Activated B cell treated with CpG ODN at 0.5 μM for 24 hours (primary cell): ENCODE results near the gene S1PR5. TPM values are rescaled to one million over a fixed set of nuclear protein-coding genes. Genes with fewer than 3 reads are reported as not detected.
A peak's percentile ranks its signal among the peaks of the same experiment; 100 is the strongest.

Experiments used
- ATAC-seq: fragments of 200-7000 bp; cut with Tn5 transposase; one replicate; pipeline ENCODE4 v1.10.0; 2021; ENCODE audit warnings: low read depth, mild to moderate bottlenecking, moderate library complexity
- CTCF ChIA-PET: fragments of 350-600 bp; sonication (Branson Sonifier 250); formaldehyde crosslinking; loops from one replicate; lab custom pipeline; 2021; ENCODE audit warnings: antibody characterized with exemption; lab: Charles Lee
- POLR2A ChIA-PET: fragments of 350-600 bp; sonication (Branson Sonifier 250); formaldehyde crosslinking; loops from one replicate; lab custom pipeline; 2021; ENCODE audit warnings: antibody characterized with exemption; lab: Charles Lee
- DNase-seq: peaks from one replicate; pipeline ENCODE4 v3.0.0; 2022
- H3K27ac Mint-ChIP-seq: one replicate; pipeline ENCODE4 v1.8.0; 2020; ENCODE audit warnings: mixed read lengths
- H3K27me3 Mint-ChIP-seq: one replicate; pipeline ENCODE4 v1.8.0; 2021; ENCODE audit warnings: mixed read lengths
- H3K36me3 Mint-ChIP-seq: one replicate; pipeline ENCODE4 v1.8.0; 2021; ENCODE audit warnings: low read depth, mixed read lengths
- H3K4me1 Mint-ChIP-seq: one replicate; pipeline ENCODE4 v1.8.0; 2021; ENCODE audit warnings: mixed read lengths
- H3K4me3 Mint-ChIP-seq: one replicate; pipeline ENCODE4 v1.8.0; 2020; ENCODE audit warnings: mild to moderate bottlenecking, mixed read lengths
- H3K9me3 Mint-ChIP-seq: one replicate; pipeline ENCODE4 v1.8.0; 2020; ENCODE audit warnings: mixed read lengths
- intact Hi-C: fragments of 100-400 bp; cut with micrococcal nuclease; formaldehyde crosslinking; loops from one replicate; pipeline ENCODE4 v1.15.1; 2024
- total RNA-seq: library from RNA; stranded (reverse); gene quantifications from 2 replicates; pipeline ENCODE4 v1.2.3, GENCODE V29; 2022
- TF ChIP-seq, protein P1 (sequence below): fragments of 200-600 bp; IDR thresholded peaks from one replicate; pipeline ENCODE4 v1.8.0; 2022; ENCODE audit warnings: antibody characterized with exemption, mild to moderate bottlenecking

Gene S1PR5
- total RNA-seq, 1 donor from 2014 or later: not detected

DNA sequence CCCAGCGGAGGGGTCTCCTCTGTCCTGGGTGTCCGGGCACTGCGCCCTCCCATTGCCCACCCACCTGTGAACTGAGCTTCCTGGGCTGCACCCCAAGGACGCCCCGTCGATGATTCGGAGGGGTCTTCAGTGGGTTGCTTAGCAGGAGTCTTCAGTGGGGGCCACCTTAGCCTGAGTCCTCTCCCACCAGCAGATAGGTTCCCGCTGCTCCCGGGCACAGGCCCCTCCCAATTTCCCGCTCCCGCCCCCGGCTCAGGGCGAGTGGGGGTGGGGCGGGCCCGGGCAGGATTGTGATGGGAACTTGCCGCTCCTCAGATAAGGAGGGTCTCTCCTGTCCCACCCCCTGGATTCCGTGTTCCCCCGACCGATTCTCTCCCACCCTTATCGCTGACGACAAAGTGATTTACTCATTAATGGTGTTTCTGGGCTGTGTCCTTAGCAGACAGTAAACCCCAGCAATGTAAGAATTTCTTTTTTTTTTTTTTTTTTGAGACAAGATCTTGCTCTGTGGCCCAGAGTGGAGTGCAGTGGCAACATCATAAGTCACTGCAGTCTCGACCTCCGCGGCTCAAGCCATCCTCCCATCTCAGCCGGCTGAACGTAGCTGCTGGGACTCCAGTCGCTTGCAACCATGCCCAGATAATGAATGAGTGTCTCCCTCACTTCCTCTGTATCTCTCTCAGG, 655 bp upstream of the S1PR5 start:
- CTCF ChIA-PET: no interaction called here
- Mint-ChIP-seq H3K4me1 (peaks cover 33% of the 10 kb centered on the region), H3K27ac (no peak overlapping the region), H3K4me3 (peak overlapping the region; percentile 28), H3K36me3 (no peaks in the 10 kb centered on the region), H3K9me3 (no peaks in the 10 kb centered on the region), H3K27me3 (peaks cover 50% of the 10 kb centered on the region)
- intact Hi-C loops: no loop called here
- TF ChIP-seq, protein P1, sequence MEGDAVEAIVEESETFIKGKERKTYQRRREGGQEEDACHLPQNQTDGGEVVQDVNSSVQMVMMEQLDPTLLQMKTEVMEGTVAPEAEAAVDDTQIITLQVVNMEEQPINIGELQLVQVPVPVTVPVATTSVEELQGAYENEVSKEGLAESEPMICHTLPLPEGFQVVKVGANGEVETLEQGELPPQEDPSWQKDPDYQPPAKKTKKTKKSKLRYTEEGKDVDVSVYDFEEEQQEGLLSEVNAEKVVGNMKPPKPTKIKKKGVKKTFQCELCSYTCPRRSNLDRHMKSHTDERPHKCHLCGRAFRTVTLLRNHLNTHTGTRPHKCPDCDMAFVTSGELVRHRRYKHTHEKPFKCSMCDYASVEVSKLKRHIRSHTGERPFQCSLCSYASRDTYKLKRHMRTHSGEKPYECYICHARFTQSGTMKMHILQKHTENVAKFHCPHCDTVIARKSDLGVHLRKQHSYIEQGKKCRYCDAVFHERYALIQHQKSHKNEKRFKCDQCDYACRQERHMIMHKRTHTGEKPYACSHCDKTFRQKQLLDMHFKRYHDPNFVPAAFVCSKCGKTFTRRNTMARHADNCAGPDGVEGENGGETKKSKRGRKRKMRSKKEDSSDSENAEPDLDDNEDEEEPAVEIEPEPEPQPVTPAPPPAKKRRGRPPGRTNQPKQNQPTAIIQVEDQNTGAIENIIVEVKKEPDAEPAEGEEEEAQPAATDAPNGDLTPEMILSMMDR: no peak
- peak; percentile 21 for DNase-seq
- ATAC-seq: peak; percentile 34
- POLR2A ChIA-PET: interaction anchor here (0.6 kb wide), 1 partner anchor 93 kb away, joined by 10 read pairs; no protein-coding TSS in a partner anchor

GRCh38 chr19:10516671-10517286, 468 bp downstream of the S1PR5 start:
- DNase-seq: no peak
- peaks cover 50% of the 10 kb centered on the region for H3K27me3 Mint-ChIP-seq

GRCh38 chr19:10516064-10516385, 1.2 kb downstream of the S1PR5 start:
- TF ChIP-seq, protein P1: no peak
- ATAC-seq: no peak
- H3K27me3 Mint-ChIP-seq: peaks cover 50% of the 10 kb centered on the region
- intact Hi-C loops: no loop called here
- H3K4me3 Mint-ChIP-seq: no peak overlapping the region
- H3K36me3 Mint-ChIP-seq: no peaks in the 10 kb centered on the region
- peaks cover 33% of the 10 kb centered on the region for H3K4me1 Mint-ChIP-seq
- no peak for DNase-seq
- no peaks in the 10 kb centered on the region for H3K9me3 Mint-ChIP-seq
- H3K27ac Mint-ChIP-seq: no peak overlapping the region
- ChIA-PET CTCF (no interaction called here), POLR2A (interaction anchor here (0.6 kb wide), 1 partner anchor 13 kb away, joined by 3 read pairs; the partner anchor contains the start of gene KEAP1)

More at GRCh38 chr19:10516671-10517286, 468 bp downstream of the S1PR5 start:
- ATAC-seq: no peak
- H3K27ac Mint-ChIP-seq: no peak overlapping the region
- H3K9me3 Mint-ChIP-seq: no peaks in the 10 kb centered on the region
- no peaks in the 10 kb centered on the region for H3K36me3 Mint-ChIP-seq
- POLR2A ChIA-PET: interaction anchor here (0.6 to 1.1 kb wide), 3 partner anchors 14 to 227 kb away, joined by 3 to 5 read pairs (median 3); partner anchors contain the start of genes ICAM5 and KEAP1
- H3K4me1 Mint-ChIP-seq: peaks cover 33% of the 10 kb centered on the region
- CTCF ChIA-PET: no interaction called here
- intact Hi-C loops: no loop called here
- TF ChIP-seq, protein P1: no peak
- H3K4me3 Mint-ChIP-seq: peak overlapping the region; percentile 8

GRCh38 chr19:10514211-10515145, 2.8 kb downstream of the S1PR5 start:
- intact Hi-C loops: loop anchor here (5.0 kb wide), 1 partner anchor 183 kb away; no protein-coding TSS in a partner anchor
- no peaks in the 10 kb centered on the region for H3K9me3 Mint-ChIP-seq
- POLR2A ChIA-PET: no interaction called here

More at GRCh38 chr19:10514211-10515145, 2.8 kb downstream of the S1PR5 start:
- CTCF ChIA-PET: no interaction called here
- Mint-ChIP-seq H3K27me3 (peaks cover 43% of the 10 kb centered on the region), H3K4me3 (no peak overlapping the region), H3K4me1 (peaks cover 32% of the 10 kb centered on the region), H3K27ac (no peak overlapping the region), H3K36me3 (no peaks in the 10 kb centered on the region)
- DNase-seq: peak; percentile 23
- ATAC-seq: no peak
- TF ChIP-seq, protein P1: no peak
